ENCODE measurements around the gene ZNF778. TPM values are rescaled to one million over a fixed set of nuclear protein-coding genes. Genes with fewer than 3 reads are reported as not detected.
"Not testable (repeated sequence)": the region's sequence is repeated elsewhere in the genome, so short reads cannot be mapped to it uniquely, and the experiment has no call there.

The ZNF778 gene
- total RNA-seq, 1 experiment from 2014 or later, result 16.4 TPM

DNA sequence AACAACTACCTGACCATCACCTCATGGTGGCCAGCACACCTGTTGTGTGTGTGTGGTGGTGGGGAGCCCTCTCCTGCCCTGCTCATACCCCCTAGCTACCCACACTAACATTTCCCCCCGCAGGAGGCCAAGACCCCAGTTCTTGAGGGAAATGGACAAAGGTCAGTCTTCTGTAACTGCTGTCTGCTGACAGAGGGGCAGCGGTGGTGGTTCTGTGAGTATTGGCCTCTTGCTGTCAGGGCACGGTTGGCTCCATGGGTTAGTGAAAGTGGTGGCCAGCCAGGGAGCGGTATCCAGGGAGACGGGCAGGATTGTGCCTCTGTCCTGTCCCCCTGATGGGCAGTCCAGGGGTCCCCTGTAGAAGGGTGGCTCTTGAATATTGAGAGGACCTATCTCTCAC lies 26.2 kb downstream of the ZNF778 start:
- Histone ChIP-seq H3K23me2 (ENCODE audit: insufficient read length, low read depth, low read length, poor library complexity, severe bottlenecking) (peaks cover 9% of the 10 kb centered on the region), H2BK12ac (ENCODE audit: insufficient read length, low read depth, low read length) (no peak overlapping the region), H4K5ac (ENCODE audit: insufficient read length, low read depth, low read length) (no peak overlapping the region), H3K27me3 (ENCODE audit: insufficient read depth, low read length) (no peaks in the 10 kb centered on the region), H2BK120ac (ENCODE audit: low read depth, low read length, poor library complexity, severe bottlenecking) (no peak overlapping the region), H3K4me1 (ENCODE audit: insufficient read depth, low read length) (no peaks in the 10 kb centered on the region), H3K27ac (ENCODE audit: insufficient read length, low read depth, low read length) (no peak overlapping the region), H3K18ac (ENCODE audit: insufficient read length, low read depth, low read length) (no peak overlapping the region), H3K14ac (ENCODE audit: insufficient read depth, low read length) (no peak overlapping the region), H3K56ac (ENCODE audit: insufficient read length, low read depth, low read length) (no peak overlapping the region), H3K4me2 (ENCODE audit: insufficient read depth, insufficient read length, low read length) (no peak overlapping the region), H2BK20ac (ENCODE audit: low read depth, low read length, poor library complexity, severe bottlenecking) (no peak overlapping the region), H4K8ac (replicated peaks; ENCODE audit: insufficient read length, low read depth, low read length) (no peak overlapping the region), H3K9me3 (ENCODE audit: control insufficient read depth, low read depth, low read length) (no peaks in the 10 kb centered on the region), H3K79me1 (ENCODE audit: insufficient read depth, low read depth, low read length, poor library complexity, severe bottlenecking) (no peaks in the 10 kb centered on the region), H3K4ac (ENCODE audit: low read depth, low read length) (no peak overlapping the region), H3K23ac (ENCODE audit: insufficient read length, low read depth, low read length) (no peak overlapping the region), H2AK5ac (ENCODE audit: insufficient read length, low read length) (no peak overlapping the region), H3K9ac (ENCODE audit: extremely low read depth, insufficient read length, low read length) (no peak overlapping the region), H3T11ph (ENCODE audit: low read length) (no peak overlapping the region), H4K20me1 (ENCODE audit: control insufficient read depth, insufficient read depth, insufficient read length) (no peaks in the 10 kb centered on the region), H2BK15ac (ENCODE audit: low read depth, low read length) (no peak overlapping the region), H2AFZ (ENCODE audit: low read length) (no peak overlapping the region), H3K79me2 (ENCODE audit: insufficient read depth, low read length) (no peaks in the 10 kb centered on the region), H4K91ac (ENCODE audit: insufficient read length, low read depth, low read length) (no peak overlapping the region), H2BK5ac (ENCODE audit: insufficient read length, low read length) (no peak overlapping the region)
- Mint-ChIP-seq H3K4me1 (peaks cover 3 to 6% of the 10 kb centered on the region in 2 experiments; a peak in 2 of 4 replicates), H3K4me3 (peak overlapping the region in 1 of 2 experiments; percentile 14; a peak in 1 of 5 replicates), H3K27me3 (ENCODE audit: low read depth) (peaks cover 9% of the 10 kb centered on the region), H3K36me3 (ENCODE audit: insufficient read depth in 1 of 3, low read depth in 3 of 3) (peaks cover 0 to 5% (median 4%) of the 10 kb centered on the region in 3 experiments; a peak in 5 of 7 replicates), H3K9me3 (peaks cover 4 to 5% of the 10 kb centered on the region in 2 experiments; a peak in 4 of 5 replicates), H3K27ac (no peak overlapping the region)
- no CpG with 5 or more reads among the region's 5 CpGs for WGBS (ENCODE audit: extremely low coverage, insufficient read length, low lambda C conversion rate)
- TF ChIP-seq, protein P1, sequence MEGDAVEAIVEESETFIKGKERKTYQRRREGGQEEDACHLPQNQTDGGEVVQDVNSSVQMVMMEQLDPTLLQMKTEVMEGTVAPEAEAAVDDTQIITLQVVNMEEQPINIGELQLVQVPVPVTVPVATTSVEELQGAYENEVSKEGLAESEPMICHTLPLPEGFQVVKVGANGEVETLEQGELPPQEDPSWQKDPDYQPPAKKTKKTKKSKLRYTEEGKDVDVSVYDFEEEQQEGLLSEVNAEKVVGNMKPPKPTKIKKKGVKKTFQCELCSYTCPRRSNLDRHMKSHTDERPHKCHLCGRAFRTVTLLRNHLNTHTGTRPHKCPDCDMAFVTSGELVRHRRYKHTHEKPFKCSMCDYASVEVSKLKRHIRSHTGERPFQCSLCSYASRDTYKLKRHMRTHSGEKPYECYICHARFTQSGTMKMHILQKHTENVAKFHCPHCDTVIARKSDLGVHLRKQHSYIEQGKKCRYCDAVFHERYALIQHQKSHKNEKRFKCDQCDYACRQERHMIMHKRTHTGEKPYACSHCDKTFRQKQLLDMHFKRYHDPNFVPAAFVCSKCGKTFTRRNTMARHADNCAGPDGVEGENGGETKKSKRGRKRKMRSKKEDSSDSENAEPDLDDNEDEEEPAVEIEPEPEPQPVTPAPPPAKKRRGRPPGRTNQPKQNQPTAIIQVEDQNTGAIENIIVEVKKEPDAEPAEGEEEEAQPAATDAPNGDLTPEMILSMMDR (conservative IDR thresholded peaks at IDR 0.05), result no peak
- DNase-seq, result no peak

DNA sequence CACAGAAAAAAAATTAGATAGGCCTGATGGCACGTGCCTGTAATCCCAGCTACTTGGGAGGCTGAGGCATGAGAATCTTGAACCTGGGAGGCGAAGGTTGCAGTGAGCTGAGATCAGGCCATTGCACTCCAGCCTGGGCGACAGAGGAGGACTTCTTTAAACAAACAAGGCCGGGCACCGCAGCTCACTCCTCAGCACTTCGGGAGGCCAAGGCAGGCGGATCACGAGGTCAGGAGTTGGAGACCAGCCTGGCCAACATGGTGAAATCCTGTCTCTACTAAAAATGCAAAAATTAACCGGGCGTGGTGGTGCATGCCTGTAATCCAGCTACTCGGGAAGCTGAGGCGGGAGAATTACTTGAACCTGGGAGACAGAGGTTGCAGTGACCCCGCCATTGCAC lies 26.8 kb downstream of the ZNF778 start:
- not testable (repeated sequence) for H3K27ac Mint-ChIP-seq; H4K91ac ChIP-seq (ENCODE audit: insufficient read length, low read depth, low read length); H4K8ac ChIP-seq (replicated peaks; ENCODE audit: insufficient read length, low read depth, low read length)

More for the DNA sequence above, 26.8 kb downstream of the ZNF778 start:
- not testable (repeated sequence) for H4K20me1 ChIP-seq (ENCODE audit: control insufficient read depth, insufficient read depth, insufficient read length); H3K4me3 Mint-ChIP-seq; DNase-seq; H4K5ac ChIP-seq (ENCODE audit: insufficient read length, low read depth, low read length); H3K18ac ChIP-seq (ENCODE audit: insufficient read length, low read depth, low read length); H3K9ac ChIP-seq (ENCODE audit: extremely low read depth, insufficient read length, low read length); H3K56ac ChIP-seq (ENCODE audit: insufficient read length, low read depth, low read length); H2AFZ ChIP-seq (ENCODE audit: low read length); H3K36me3 Mint-ChIP-seq (ENCODE audit: insufficient read depth in 1 of 3, low read depth in 3 of 3); H3K4me2 ChIP-seq (ENCODE audit: insufficient read depth, insufficient read length, low read length); H2BK15ac ChIP-seq (ENCODE audit: low read depth, low read length); H2BK120ac ChIP-seq (ENCODE audit: low read depth, low read length, poor library complexity, severe bottlenecking); H3K27ac ChIP-seq (ENCODE audit: insufficient read length, low read depth, low read length); H3K14ac ChIP-seq (ENCODE audit: insufficient read depth, low read length); H2BK12ac ChIP-seq (ENCODE audit: insufficient read length, low read depth, low read length); H2AK5ac ChIP-seq (ENCODE audit: insufficient read length, low read length); H3K23me2 ChIP-seq (ENCODE audit: insufficient read length, low read depth, low read length, poor library complexity, severe bottlenecking); H3T11ph ChIP-seq (ENCODE audit: low read length); H3K4ac ChIP-seq (ENCODE audit: low read depth, low read length); H3K79me1 ChIP-seq (ENCODE audit: insufficient read depth, low read depth, low read length, poor library complexity, severe bottlenecking); H2BK20ac ChIP-seq (ENCODE audit: low read depth, low read length, poor library complexity, severe bottlenecking); H2BK5ac ChIP-seq (ENCODE audit: insufficient read length, low read length); H3K9me3 ChIP-seq (ENCODE audit: control insufficient read depth, low read depth, low read length); H3K4me1 Mint-ChIP-seq; H3K9me3 Mint-ChIP-seq; H3K23ac ChIP-seq (ENCODE audit: insufficient read length, low read depth, low read length); H3K4me1 ChIP-seq (ENCODE audit: insufficient read depth, low read length); H3K79me2 ChIP-seq (ENCODE audit: insufficient read depth, low read length); H3K27me3 ChIP-seq (ENCODE audit: insufficient read depth, low read length)
- peaks cover 14% of the 10 kb centered on the region for H3K27me3 Mint-ChIP-seq (ENCODE audit: low read depth)
- WGBS (ENCODE audit: extremely low coverage, insufficient read length, low lambda C conversion rate), result no CpG with 5 or more reads among the region's 13 CpGs
